Measurements from ENCODE around the gene TDRD12.

DNA sequence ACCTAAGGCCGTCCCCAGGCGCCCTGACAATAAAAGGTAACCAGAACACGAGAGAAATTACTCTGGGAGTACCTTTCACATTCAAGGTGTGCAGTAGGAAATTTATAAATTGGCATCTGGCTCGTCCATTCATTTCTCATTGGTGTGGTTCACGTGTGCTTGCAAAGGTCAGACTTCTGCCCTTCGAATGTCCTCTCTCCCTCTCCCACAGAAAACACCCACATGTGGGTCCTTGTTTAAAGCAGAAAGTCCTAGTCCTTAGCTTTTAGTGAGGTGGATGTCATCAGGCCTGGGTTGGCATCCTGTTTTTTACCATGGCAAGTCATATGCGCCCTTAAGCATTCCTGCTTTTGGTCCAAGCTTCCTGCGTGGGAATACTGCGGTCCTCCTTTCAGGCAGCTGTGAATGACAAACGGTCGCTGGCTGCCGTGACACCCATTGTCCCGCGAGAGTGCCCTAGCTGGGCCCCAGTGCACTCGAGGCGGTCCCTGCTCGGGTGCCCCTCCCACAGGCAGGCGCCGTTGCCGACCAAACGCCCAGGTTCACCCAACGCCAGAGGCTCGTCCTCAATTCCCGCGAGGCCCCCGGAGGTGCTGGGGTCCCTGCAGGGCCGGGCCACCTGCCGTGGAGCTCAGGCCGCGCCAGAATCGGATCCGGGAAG, 28.1 kb upstream of the TDRD12 start, which contains the start of gene NUDT19:
- TF ChIP-seq CTCF (IDR thresholded peaks at IDR 0.05; ENCODE audit: low read depth, low read length, missing input control) (no peak), FOXA2 (IDR thresholded peaks at IDR 0.05) (no peak), FOXA1 (IDR thresholded peaks at IDR 0.05) (peak; percentile 12), RXRA (IDR thresholded peaks at IDR 0.05) (peak in 1 of 2 donors; percentile 22), HNF4A (conservative IDR thresholded peaks at IDR 0.05) (peak; percentile 25 to 30), SP1 (IDR thresholded peaks at IDR 0.05) (peak; percentile 30), TAF1 (conservative IDR thresholded peaks at IDR 0.05) (no peak)
- TF ChIP-seq, protein P1, sequence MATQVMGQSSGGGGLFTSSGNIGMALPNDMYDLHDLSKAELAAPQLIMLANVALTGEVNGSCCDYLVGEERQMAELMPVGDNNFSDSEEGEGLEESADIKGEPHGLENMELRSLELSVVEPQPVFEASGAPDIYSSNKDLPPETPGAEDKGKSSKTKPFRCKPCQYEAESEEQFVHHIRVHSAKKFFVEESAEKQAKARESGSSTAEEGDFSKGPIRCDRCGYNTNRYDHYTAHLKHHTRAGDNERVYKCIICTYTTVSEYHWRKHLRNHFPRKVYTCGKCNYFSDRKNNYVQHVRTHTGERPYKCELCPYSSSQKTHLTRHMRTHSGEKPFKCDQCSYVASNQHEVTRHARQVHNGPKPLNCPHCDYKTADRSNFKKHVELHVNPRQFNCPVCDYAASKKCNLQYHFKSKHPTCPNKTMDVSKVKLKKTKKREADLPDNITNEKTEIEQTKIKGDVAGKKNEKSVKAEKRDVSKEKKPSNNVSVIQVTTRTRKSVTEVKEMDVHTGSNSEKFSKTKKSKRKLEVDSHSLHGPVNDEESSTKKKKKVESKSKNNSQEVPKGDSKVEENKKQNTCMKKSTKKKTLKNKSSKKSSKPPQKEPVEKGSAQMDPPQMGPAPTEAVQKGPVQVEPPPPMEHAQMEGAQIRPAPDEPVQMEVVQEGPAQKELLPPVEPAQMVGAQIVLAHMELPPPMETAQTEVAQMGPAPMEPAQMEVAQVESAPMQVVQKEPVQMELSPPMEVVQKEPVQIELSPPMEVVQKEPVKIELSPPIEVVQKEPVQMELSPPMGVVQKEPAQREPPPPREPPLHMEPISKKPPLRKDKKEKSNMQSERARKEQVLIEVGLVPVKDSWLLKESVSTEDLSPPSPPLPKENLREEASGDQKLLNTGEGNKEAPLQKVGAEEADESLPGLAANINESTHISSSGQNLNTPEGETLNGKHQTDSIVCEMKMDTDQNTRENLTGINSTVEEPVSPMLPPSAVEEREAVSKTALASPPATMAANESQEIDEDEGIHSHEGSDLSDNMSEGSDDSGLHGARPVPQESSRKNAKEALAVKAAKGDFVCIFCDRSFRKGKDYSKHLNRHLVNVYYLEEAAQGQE (IDR thresholded peaks at IDR 0.05), result peak; percentile 35
- TF ChIP-seq, protein P2, sequence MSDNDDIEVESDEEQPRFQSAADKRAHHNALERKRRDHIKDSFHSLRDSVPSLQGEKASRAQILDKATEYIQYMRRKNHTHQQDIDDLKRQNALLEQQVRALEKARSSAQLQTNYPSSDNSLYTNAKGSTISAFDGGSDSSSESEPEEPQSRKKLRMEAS (IDR thresholded peaks at IDR 0.05), result peak; percentile 36

Measured in liver (tissue), 3 donors.